Measurements from ENCODE around the gene PFN3. TPM values are rescaled to one million over a fixed set of nuclear protein-coding genes. Genes with fewer than 3 reads are reported as not detected.
"Not testable (repeated sequence)": the region's sequence is repeated elsewhere in the genome, so short reads cannot be mapped to it uniquely, and the experiment has no call there.

PFN3 gene
- total RNA-seq, 1 experiment from 2014 or later: not detected

- peak overlapping the region; percentile 63 for H3K4me3 ChIP-seq (ENCODE audit: insufficient read depth, low read depth, low read length)
- H3K36me3 ChIP-seq (replicated peaks; ENCODE audit: control insufficient read depth, insufficient read depth, low read length): no peaks in the 10 kb centered on the region
- peak; percentile 96 for DNase-seq
- peaks cover 11% of the 10 kb centered on the region for H3K27me3 ChIP-seq (ENCODE audit: control insufficient read depth, insufficient read depth, low read length)
Measured at GRCh38 chr5:177362610-177363507, 37.6 kb downstream of the PFN3 start.

GRCh38 chr5:177362292-177362609 is 38.2 kb downstream of the PFN3 start:
- Histone ChIP-seq H3K27me3 (ENCODE audit: control insufficient read depth, insufficient read depth, low read length) (peaks cover 5% of the 10 kb centered on the region; the same call in 1 of the 2 replicates), H3K4me3 (ENCODE audit: insufficient read depth, low read depth, low read length) (peak overlapping the region; percentile 63; the same call in 1 of the 2 replicates)
- DNase-seq: peak; percentile 55

GRCh38 chr5:177361418-177362291 is 38.8 kb downstream of the PFN3 start:
- peak; percentile 54 for DNase-seq
- Histone ChIP-seq H3K4me3 (ENCODE audit: insufficient read depth, low read depth, low read length) (no peak overlapping the region), H3K27me3 (ENCODE audit: control insufficient read depth, insufficient read depth, low read length) (peaks cover 4% of the 10 kb centered on the region; the same call in 1 of the 2 replicates), H3K36me3 (replicated peaks; ENCODE audit: control insufficient read depth, insufficient read depth, low read length) (no peaks in the 10 kb centered on the region)

More at GRCh38 chr5:177362292-177362609, 38.2 kb downstream of the PFN3 start:
- no peaks in the 10 kb centered on the region for H3K36me3 ChIP-seq (replicated peaks; ENCODE audit: control insufficient read depth, insufficient read depth, low read length)

GRCh38 chr5:177360740-177361139 is 39.7 kb downstream of the PFN3 start:
- H3K4me3 ChIP-seq (ENCODE audit: insufficient read depth, low read depth, low read length); DNase-seq; H3K27me3 ChIP-seq (ENCODE audit: control insufficient read depth, insufficient read depth, low read length); H3K36me3 ChIP-seq (replicated peaks; ENCODE audit: control insufficient read depth, insufficient read depth, low read length): not testable (repeated sequence)

GRCh38 chr5:177359860-177360259 is 40.6 kb downstream of the PFN3 start:
- Histone ChIP-seq H3K27me3 (ENCODE audit: control insufficient read depth, insufficient read depth, low read length) (peaks cover 4% of the 10 kb centered on the region; the same call in 1 of the 2 replicates), H3K36me3 (replicated peaks; ENCODE audit: control insufficient read depth, insufficient read depth, low read length) (no peaks in the 10 kb centered on the region), H3K4me3 (ENCODE audit: insufficient read depth, low read depth, low read length) (no peak overlapping the region)
- DNase-seq: no peak

GRCh38 chr5:177359451-177359851 is 41.0 kb downstream of the PFN3 start:
- no peak for DNase-seq
- H3K36me3 ChIP-seq (replicated peaks; ENCODE audit: control insufficient read depth, insufficient read depth, low read length): no peaks in the 10 kb centered on the region
- H3K4me3 ChIP-seq (ENCODE audit: insufficient read depth, low read depth, low read length): no peak overlapping the region
- H3K27me3 ChIP-seq (ENCODE audit: control insufficient read depth, insufficient read depth, low read length): peaks cover 4% of the 10 kb centered on the region; the same call in 1 of the 2 replicates

GRCh38 chr5:177358370-177358819 is 42.1 kb downstream of the PFN3 start:
- H3K27me3 ChIP-seq (ENCODE audit: control insufficient read depth, insufficient read depth, low read length): peaks cover 4% of the 10 kb centered on the region; the same call in 1 of the 2 replicates
- no peak overlapping the region for H3K4me3 ChIP-seq (ENCODE audit: insufficient read depth, low read depth, low read length)
- DNase-seq: peak; percentile 31
- no peaks in the 10 kb centered on the region for H3K36me3 ChIP-seq (replicated peaks; ENCODE audit: control insufficient read depth, insufficient read depth, low read length)

GRCh38 chr5:177357459-177358351 is 42.8 kb downstream of the PFN3 start, which contains the start of gene RGS14:
Gene RGS14 (plus strand): TSS chr5:177357924. CDS start chr5:177358025, 101 bp downstream.
- Histone ChIP-seq H3K36me3 (replicated peaks; ENCODE audit: control insufficient read depth, insufficient read depth, low read length) (no peaks in the 10 kb centered on the region), H3K27me3 (ENCODE audit: control insufficient read depth, insufficient read depth, low read length) (peaks cover 4% of the 10 kb centered on the region; the same call in 1 of the 2 replicates), H3K4me3 (ENCODE audit: insufficient read depth, low read depth, low read length) (no peak within 1 kb of the TSS)
- peak; percentile 50 for DNase-seq

GRCh38 chr5:177357146-177357458 is 43.4 kb downstream of the PFN3 start:
- Histone ChIP-seq H3K36me3 (replicated peaks; ENCODE audit: control insufficient read depth, insufficient read depth, low read length) (no peaks in the 10 kb centered on the region), H3K4me3 (ENCODE audit: insufficient read depth, low read depth, low read length) (no peak overlapping the region), H3K27me3 (ENCODE audit: control insufficient read depth, insufficient read depth, low read length) (peaks cover 2% of the 10 kb centered on the region; the same call in 1 of the 2 replicates)
- DNase-seq: no peak

GRCh38 chr5:177356746-177357145 is 43.7 kb downstream of the PFN3 start:
- no peak for DNase-seq
- Histone ChIP-seq H3K36me3 (replicated peaks; ENCODE audit: control insufficient read depth, insufficient read depth, low read length) (no peaks in the 10 kb centered on the region), H3K27me3 (ENCODE audit: control insufficient read depth, insufficient read depth, low read length) (no peaks in the 10 kb centered on the region), H3K4me3 (ENCODE audit: insufficient read depth, low read depth, low read length) (no peak overlapping the region)

GRCh38 chr5:177355868-177356168 is 44.6 kb downstream of the PFN3 start:
- no peaks in the 10 kb centered on the region for H3K36me3 ChIP-seq (replicated peaks; ENCODE audit: control insufficient read depth, insufficient read depth, low read length)
- DNase-seq: no peak

GRCh38 chr5:177355162-177355867 is 45.1 kb downstream of the PFN3 start:
- Histone ChIP-seq H3K36me3 (replicated peaks; ENCODE audit: control insufficient read depth, insufficient read depth, low read length) (no peaks in the 10 kb centered on the region), H3K4me3 (ENCODE audit: insufficient read depth, low read depth, low read length) (no peak overlapping the region), H3K27me3 (ENCODE audit: control insufficient read depth, insufficient read depth, low read length) (no peaks in the 10 kb centered on the region)
- no peak for DNase-seq

More at GRCh38 chr5:177355868-177356168, 44.6 kb downstream of the PFN3 start:
- no peaks in the 10 kb centered on the region for H3K27me3 ChIP-seq (ENCODE audit: control insufficient read depth, insufficient read depth, low read length)
- no peak overlapping the region for H3K4me3 ChIP-seq (ENCODE audit: insufficient read depth, low read depth, low read length)

- Histone ChIP-seq H3K27me3 (ENCODE audit: control insufficient read depth, insufficient read depth, low read length) (no peaks in the 10 kb centered on the region), H3K36me3 (replicated peaks; ENCODE audit: control insufficient read depth, insufficient read depth, low read length) (peaks cover 2% of the 10 kb centered on the region; the same call in 1 of the 2 replicates), H3K4me3 (ENCODE audit: insufficient read depth, low read depth, low read length) (no peak overlapping the region)
- no peak for DNase-seq
Measured at GRCh38 chr5:177354711-177355110, 45.8 kb downstream of the PFN3 start.
